Measurements from ENCODE around the gene TEX10.

DNA sequence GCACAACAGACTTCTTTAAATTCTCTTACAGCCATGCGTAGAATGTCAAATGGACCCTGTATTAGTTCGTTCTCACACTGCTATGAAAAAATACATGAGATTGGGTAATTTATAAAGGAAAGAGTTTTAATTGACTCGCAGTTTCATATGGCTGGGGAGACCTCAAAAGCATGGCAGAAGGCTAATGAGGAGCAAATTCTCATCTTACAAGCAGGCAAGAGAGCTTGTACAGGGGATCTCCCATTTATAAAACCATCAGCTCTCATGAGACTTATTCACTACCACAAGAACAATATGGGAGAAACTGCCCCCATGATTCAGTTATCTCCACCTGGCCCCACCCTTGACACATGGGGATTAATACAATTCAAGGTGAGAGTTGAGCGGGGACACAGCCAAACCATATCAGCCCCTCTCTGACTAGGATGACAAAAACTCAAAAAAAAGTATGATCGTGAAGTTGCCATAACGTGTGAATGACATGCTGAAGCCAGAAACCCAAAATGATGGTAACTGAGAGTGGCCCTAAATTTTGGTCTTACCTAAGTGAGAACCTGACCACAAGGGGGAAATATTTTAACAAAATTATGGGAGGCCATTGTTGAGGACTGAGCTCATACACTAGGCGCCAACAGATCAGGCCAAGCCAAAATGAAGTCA, 17.5 kb upstream of the TEX10 start:
- TF ChIP-seq POLR2AphosphoS5 (IDR thresholded peaks at IDR 0.05; ENCODE audit: low read depth): no peak
- TF ChIP-seq, protein P1, sequence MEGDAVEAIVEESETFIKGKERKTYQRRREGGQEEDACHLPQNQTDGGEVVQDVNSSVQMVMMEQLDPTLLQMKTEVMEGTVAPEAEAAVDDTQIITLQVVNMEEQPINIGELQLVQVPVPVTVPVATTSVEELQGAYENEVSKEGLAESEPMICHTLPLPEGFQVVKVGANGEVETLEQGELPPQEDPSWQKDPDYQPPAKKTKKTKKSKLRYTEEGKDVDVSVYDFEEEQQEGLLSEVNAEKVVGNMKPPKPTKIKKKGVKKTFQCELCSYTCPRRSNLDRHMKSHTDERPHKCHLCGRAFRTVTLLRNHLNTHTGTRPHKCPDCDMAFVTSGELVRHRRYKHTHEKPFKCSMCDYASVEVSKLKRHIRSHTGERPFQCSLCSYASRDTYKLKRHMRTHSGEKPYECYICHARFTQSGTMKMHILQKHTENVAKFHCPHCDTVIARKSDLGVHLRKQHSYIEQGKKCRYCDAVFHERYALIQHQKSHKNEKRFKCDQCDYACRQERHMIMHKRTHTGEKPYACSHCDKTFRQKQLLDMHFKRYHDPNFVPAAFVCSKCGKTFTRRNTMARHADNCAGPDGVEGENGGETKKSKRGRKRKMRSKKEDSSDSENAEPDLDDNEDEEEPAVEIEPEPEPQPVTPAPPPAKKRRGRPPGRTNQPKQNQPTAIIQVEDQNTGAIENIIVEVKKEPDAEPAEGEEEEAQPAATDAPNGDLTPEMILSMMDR (IDR thresholded peaks at IDR 0.05; ENCODE audit: insufficient read depth, low read length): no peak

Measured in HL-60 (cell line).